GM13977 (cell line): Measurements from ENCODE around the gene CTRB2.

Source experiments
- DNase-seq: peaks from one replicate; pipeline ENCODE4 v3.0.0; 2012; ENCODE audit warnings: low spot score
- CTCF ChIP-seq: IDR thresholded peaks from 2 replicates; pipeline ENCODE4 v1.5.1; 2012; ENCODE audit warnings: mild to moderate bottlenecking, control low read depth; ENCODE audit not compliant: insufficient read depth; ENCODE audit errors: extremely low read depth, missing control alignments
- in situ Hi-C: fragments of 300-500 bp; cut with MboI; formaldehyde crosslinking; loops from one replicate; pipeline ENCODE4 v1.12.0; 2022; ENCODE audit warnings: low sequenced_read_pairs, low pct_unique_long_range_greater_than_20kb, mixed read lengths, inconsistent platforms; ENCODE audit not compliant: unreplicated experiment

The CTRB2 gene

GRCh38 chr16:75206749-75207451, at the start of gene CTRB2:
Gene CTRB2, minus strand, starts transcription at chr16:75207161. Its CDS starts 20 bp downstream, at chr16:75207141.
- in situ Hi-C loops, result loop anchor here (25.0 kb wide), 1 partner anchor 555 kb away; no protein-coding TSS in a partner anchor
- no peak for DNase-seq
- no peak for TF ChIP-seq CTCF

- in situ Hi-C loops, result no loop called here
- DNase-seq, result no peak
- TF ChIP-seq CTCF, result no peak
These were observed 49.2 kb upstream of the CTRB2 start for GRCh38 chr16:75256059-75256571.

- no peak for DNase-seq
- no peak for TF ChIP-seq CTCF
- in situ Hi-C loops, result no loop called here
These were observed 47.4 kb upstream of the CTRB2 start for GRCh38 chr16:75254359-75254837.

GRCh38 chr16:75252946-75253911, 46.3 kb upstream of the CTRB2 start:
- in situ Hi-C loops, result no loop called here
- TF ChIP-seq CTCF, result no peak
- DNase-seq, result no peak

- in situ Hi-C loops, result no loop called here
- no peak for TF ChIP-seq CTCF
These were observed 45.3 kb upstream of the CTRB2 start for GRCh38 chr16:75252049-75252864.

More at GRCh38 chr16:75252049-75252864, 45.3 kb upstream of the CTRB2 start:
- DNase-seq, result no peak
